PC-9 (cell line): ENCODE measurements around the gene PRKCA.

Experiments used
- EZH2 ChIP-seq: fragments of 200-600 bp; sonication (generic); IDR thresholded peaks from 2 replicates; pipeline ENCODE4 v1.8.0; 2017; ENCODE audit warnings: antibody characterized with exemption, low read depth
- TF ChIP-seq, protein P1 (sequence below): fragments of 200-600 bp; sonication (generic); conservative IDR thresholded peaks from 2 replicates; pipeline ENCODE4 v1.6.1; 2017; ENCODE audit warnings: mixed run types, antibody characterized with exemption, mild to moderate bottlenecking, moderate library complexity

DNA sequence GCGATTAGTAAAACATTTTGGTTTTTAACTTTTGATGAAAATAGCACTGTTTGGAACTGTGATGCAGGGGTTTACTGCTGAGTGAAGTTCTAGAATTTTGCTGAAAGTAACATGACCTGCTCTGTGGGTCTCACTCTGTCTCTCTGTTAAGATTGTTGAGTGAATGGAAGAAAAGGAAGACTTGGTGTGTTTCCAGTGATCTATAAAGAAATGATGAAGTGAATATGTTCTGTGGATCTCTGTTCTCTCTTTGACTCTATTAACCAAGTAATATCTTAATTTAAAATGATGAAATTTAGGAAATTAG is 148.4 kb downstream of the PRKCA start:
- TF ChIP-seq EZH2, result no peak
- TF ChIP-seq, protein P1, sequence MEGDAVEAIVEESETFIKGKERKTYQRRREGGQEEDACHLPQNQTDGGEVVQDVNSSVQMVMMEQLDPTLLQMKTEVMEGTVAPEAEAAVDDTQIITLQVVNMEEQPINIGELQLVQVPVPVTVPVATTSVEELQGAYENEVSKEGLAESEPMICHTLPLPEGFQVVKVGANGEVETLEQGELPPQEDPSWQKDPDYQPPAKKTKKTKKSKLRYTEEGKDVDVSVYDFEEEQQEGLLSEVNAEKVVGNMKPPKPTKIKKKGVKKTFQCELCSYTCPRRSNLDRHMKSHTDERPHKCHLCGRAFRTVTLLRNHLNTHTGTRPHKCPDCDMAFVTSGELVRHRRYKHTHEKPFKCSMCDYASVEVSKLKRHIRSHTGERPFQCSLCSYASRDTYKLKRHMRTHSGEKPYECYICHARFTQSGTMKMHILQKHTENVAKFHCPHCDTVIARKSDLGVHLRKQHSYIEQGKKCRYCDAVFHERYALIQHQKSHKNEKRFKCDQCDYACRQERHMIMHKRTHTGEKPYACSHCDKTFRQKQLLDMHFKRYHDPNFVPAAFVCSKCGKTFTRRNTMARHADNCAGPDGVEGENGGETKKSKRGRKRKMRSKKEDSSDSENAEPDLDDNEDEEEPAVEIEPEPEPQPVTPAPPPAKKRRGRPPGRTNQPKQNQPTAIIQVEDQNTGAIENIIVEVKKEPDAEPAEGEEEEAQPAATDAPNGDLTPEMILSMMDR, result no peak
